Liver (tissue), 9 donors: Measurements from ENCODE around the gene GZMM. TPM values are rescaled to one million over a fixed set of nuclear protein-coding genes. Genes with fewer than 3 reads are reported as not detected.

Experiments used
- DNase-seq: peaks from one replicate; pipeline ENCODE4 v3.0.0-alpha.2; 2017; ENCODE audit warnings: low spot score
- H3K27ac ChIP-seq, 2 donors: one replicate each; pipeline ENCODE4 v1.7.0; 2013; ENCODE audit warnings: inconsistent platforms in 2 of 2, low read length in 2 of 2, control low read depth in 1 of 2, low read depth in 1 of 2, mild to moderate bottlenecking in 1 of 2
- H3K27me3 ChIP-seq, 4 donors: one replicate each; pipeline versions ENCODE4 v1.6.1 to v1.7.0; 2013; ENCODE audit warnings: low read length in 3 of 4, inconsistent platforms in 1 of 4, mild to moderate bottlenecking in 1 of 4, moderate library complexity in 1 of 4; ENCODE audit not compliant: control insufficient read depth in 4 of 4, insufficient read depth in 4 of 4
- H3K36me3 ChIP-seq, 4 donors: one replicate each; pipeline versions ENCODE4 v1.6.1 to v1.7.0; 2013; ENCODE audit warnings: low read length in 3 of 4, mild to moderate bottlenecking in 3 of 4, low read depth in 1 of 4, moderate library complexity in 1 of 4; ENCODE audit not compliant: control insufficient read depth in 4 of 4, insufficient read depth in 3 of 4
- H3K4me1 ChIP-seq, 4 donors: one replicate each; pipeline versions ENCODE4 v1.6.1 to v1.7.0; 2013; ENCODE audit warnings: low read length in 3 of 4, mild to moderate bottlenecking in 3 of 4, moderate library complexity in 1 of 4; ENCODE audit not compliant: control insufficient read depth in 4 of 4, insufficient read depth in 4 of 4
- H3K4me3 ChIP-seq, 3 donors: one replicate each; pipeline versions ENCODE4 v1.6.1 to v1.7.0; 2013; ENCODE audit warnings: low read length in 3 of 3, control low read depth in 1 of 3, low read depth in 1 of 3, mild to moderate bottlenecking in 1 of 3
- H3K9ac ChIP-seq, 2 donors: one replicate each; pipeline ENCODE4 v1.7.0; 2013; ENCODE audit warnings: low read length in 2 of 2, mild to moderate bottlenecking in 2 of 2, moderate library complexity in 2 of 2, control low read depth in 1 of 2, low read depth in 1 of 2
- H3K9me3 ChIP-seq, 4 donors: one replicate each; pipeline versions ENCODE4 v1.6.1 to v1.7.0; 2013; ENCODE audit warnings: low read length in 3 of 4; ENCODE audit not compliant: control insufficient read depth in 4 of 4
- ATF3 ChIP-seq: IDR thresholded peaks from 2 replicates; pipeline ENCODE4 v1.6.1; 2016; ENCODE audit warnings: antibody characterized with exemption
- CTCF ChIP-seq: fragments of 150-350 bp; IDR thresholded peaks from 2 replicates; pipeline ENCODE4 v1.5.1; 2017; ENCODE audit warnings: improper control_type of control experiment, low read depth, low read length; ENCODE audit not compliant: missing input control
- EGR1 ChIP-seq, 2 donors: IDR thresholded peaks; 2 replicates each; pipeline ENCODE4 v1.6.1; 2016 to 2018; ENCODE audit warnings: antibody characterized with exemption in 2 of 2, low read depth in 2 of 2
- FOXA1 ChIP-seq: IDR thresholded peaks from 2 replicates; pipeline ENCODE4 v1.6.1; 2016; ENCODE audit warnings: antibody characterized with exemption
- FOXA2 ChIP-seq: IDR thresholded peaks from 2 replicates; pipeline ENCODE4 v1.6.1; 2016; ENCODE audit warnings: antibody characterized with exemption
- HNF4A ChIP-seq, 2 donors: conservative IDR thresholded peaks; 2 replicates each; pipeline ENCODE4 v1.6.1; 2016; ENCODE audit warnings: antibody characterized with exemption in 2 of 2, mild to moderate bottlenecking in 2 of 2
- HNF4G ChIP-seq: IDR thresholded peaks from 2 replicates; pipeline ENCODE4 v1.6.1; 2016; ENCODE audit warnings: antibody characterized with exemption
- JUND ChIP-seq, 2 donors: IDR thresholded peaks; 2 replicates each; pipeline ENCODE4 v1.6.1; 2016; ENCODE audit warnings: antibody characterized with exemption in 2 of 2
- MAX ChIP-seq: IDR thresholded peaks from 2 replicates; pipeline ENCODE4 v1.6.1; 2016; ENCODE audit warnings: antibody characterized with exemption
- NR2F2 ChIP-seq: IDR thresholded peaks from 2 replicates; pipeline ENCODE4 v1.6.1; 2016; ENCODE audit warnings: antibody characterized with exemption
- REST ChIP-seq: IDR thresholded peaks from 2 replicates; pipeline ENCODE4 v1.6.1; 2016; ENCODE audit warnings: antibody characterized with exemption, mild to moderate bottlenecking
- SP1 ChIP-seq: IDR thresholded peaks from 2 replicates; pipeline ENCODE4 v1.6.1; 2018; ENCODE audit warnings: antibody characterized with exemption, mild to moderate bottlenecking
- TAF1 ChIP-seq: conservative IDR thresholded peaks from 2 replicates; pipeline ENCODE4 v1.6.1; 2016; ENCODE audit warnings: antibody characterized with exemption, mild to moderate bottlenecking
- ZBTB33 ChIP-seq: IDR thresholded peaks from 2 replicates; pipeline ENCODE4 v1.6.1; 2016; ENCODE audit warnings: antibody characterized with exemption
- WGBS: extraction: QIAGEN DNeasy Blood & Tissue Kit; methylation state at CpG from one replicate; pipeline ENCODE4 v1.1.7; 2013; 5-methylcytosine and 5-hydroxymethylcytosine counted together
- polyA plus RNA-seq, 2 donors: library from polyadenylated mRNA; stranded (reverse) in 1 of 2; unstranded in 1 of 2; fragments of 200-250 nt in 1 of 2; fragments of >200 nt in 1 of 2; fragmentation: Nextera tagmentation in 1 of 2; extraction: Ambion mirVana in 1 of 2; gene quantifications; one replicate each; pipeline versions ENCODE4 v1.2.1 to v1.2.3, GENCODE V29; 2013 to 2015
- total RNA-seq, 2 donors: library from RNA; depleted of rRNA; stranded (reverse); fragments of >200 nt; gene quantifications; one replicate each; pipeline ENCODE4 v1.2.3, GENCODE V29; 2014
- donor health status: healthy.
- donor health status: healthy.
- donor health status: healthy.
- donor health status: healthy.
- donor health status: healthy.

The GZMM gene
- total and polyA plus RNA-seq, 4 donors: 0.28 to 1.3 (median 1.1) TPM

- H3K4me1 ChIP-seq: peaks cover 6 to 17% (median 12%) of the 10 kb centered on the region in 4 donors
- no peak for DNase-seq
- peaks cover 6 to 36% (median 18%) of the 10 kb centered on the region in 4 donors for H3K36me3 ChIP-seq
- WGBS: 92% methylated on average over 40 of the region's 40 CpGs
- TF ChIP-seq ZBTB33 (no peak), ATF3 (no peak), NR2F2 (no peak), CTCF (no peak), JUND (IDR thresholded peaks at IDR 0.05) (no peak), MAX (no peak), FOXA2 (no peak), FOXA1 (no peak), EGR1 (IDR thresholded peaks at IDR 0.05; ENCODE audit: low read depth in 2 of 2) (no peak), REST (no peak), SP1 (no peak), HNF4G (no peak), TAF1 (no peak), HNF4A (conservative IDR thresholded peaks at IDR 0.05) (no peak)
- H3K27ac ChIP-seq: no peak overlapping the region
- H3K9me3 ChIP-seq: no peaks in the 10 kb centered on the region
- H3K9ac ChIP-seq: no peak overlapping the region
- H3K27me3 ChIP-seq: no peaks in the 10 kb centered on the region
- H3K4me3 ChIP-seq: no peak overlapping the region
Observed at GRCh38 chr19:538641-539428, 5.0 kb upstream of the GZMM start.
